HG03378 (cell line): ENCODE measurements around the gene THOP1.

Experiments used
- ATAC-seq: cut with Tn5 transposase; IDR thresholded peaks from one replicate; pipeline ENCODE4 v1.9.1; 2021; ENCODE audit warnings: mild to moderate bottlenecking, moderate library complexity; ENCODE audit not compliant: unreplicated experiment

Gene THOP1

GRCh38 chr19:2785244-2785997 lies at the start of gene THOP1:
THOP1 (plus strand) TSS chr19:2785503; CDS start chr19:2785663, 160 bp downstream.
- peak; percentile 54 for ATAC-seq

DNA sequence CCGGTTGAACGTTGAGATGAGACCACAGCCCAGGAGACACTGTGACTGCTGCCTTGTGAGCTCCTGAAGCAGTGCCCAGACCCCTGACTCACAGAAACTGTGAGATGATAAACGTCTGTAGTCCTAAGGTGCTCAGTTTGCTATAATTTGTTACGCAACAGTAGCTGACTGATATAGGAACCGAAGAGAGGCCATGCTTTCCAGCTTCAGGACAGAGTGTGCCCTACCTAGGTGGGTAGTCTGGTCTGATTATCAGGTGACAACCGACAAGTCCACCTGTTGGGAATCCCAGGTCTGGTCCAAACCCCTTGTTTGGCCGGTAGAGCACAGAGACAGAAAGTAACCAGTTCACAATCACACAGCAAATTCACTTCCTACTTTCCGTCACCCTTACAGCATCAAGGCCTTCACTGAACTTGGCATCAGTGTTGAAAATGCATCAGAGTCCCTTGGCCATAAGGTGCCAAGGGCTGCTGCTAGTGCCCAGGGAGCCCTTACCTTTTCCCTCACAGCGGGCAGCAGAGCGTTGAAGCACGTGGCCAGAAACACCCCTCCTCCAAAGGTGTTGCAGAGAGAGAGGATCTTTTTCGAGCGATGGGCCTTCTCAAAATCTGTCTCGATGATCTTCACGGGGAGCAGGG lies 48.6 kb upstream of the THOP1 start:
- no peak for ATAC-seq

DNA sequence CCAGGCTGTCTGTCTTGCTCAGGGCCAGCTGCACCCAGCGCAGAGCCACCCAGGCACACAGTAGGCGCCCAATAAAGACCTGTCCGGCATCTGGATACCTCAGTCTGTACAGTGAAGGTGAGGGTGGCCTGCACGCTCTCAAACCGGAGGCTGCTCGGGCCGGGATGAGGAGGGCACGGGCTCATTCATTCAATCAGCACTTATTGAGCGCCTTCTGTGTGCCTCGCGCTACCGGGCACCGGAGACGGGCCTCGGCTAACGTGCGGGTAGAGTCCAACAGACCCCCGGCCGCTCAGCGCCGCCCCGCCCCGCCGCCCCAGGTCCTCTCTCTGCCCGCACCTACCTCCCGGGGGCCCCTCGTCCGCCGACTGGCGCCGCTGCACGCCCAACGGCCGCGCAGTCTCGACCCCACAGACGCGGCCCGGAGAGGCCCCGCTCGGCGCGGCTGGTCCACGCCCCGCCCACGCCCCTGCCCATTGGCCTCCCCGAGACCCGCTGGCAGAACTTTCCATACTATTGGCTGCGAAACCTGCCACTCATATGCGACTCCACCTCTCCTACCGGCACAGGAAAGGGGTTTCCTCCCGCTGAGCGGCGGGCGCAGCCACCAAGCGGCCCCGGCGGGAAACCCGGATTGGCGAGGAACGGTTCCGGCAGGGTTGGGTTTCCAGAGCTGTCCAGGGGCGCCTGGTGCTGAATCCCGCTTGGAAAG lies 45.5 kb upstream of the THOP1 start, which contains the start of gene SLC39A3:
SLC39A3 (minus strand) TSS at position 416 of the 712 bp plus-strand sequence. CDS start 2,760 bp downstream, outside the sequence.
- peak; percentile 81 for ATAC-seq

DNA sequence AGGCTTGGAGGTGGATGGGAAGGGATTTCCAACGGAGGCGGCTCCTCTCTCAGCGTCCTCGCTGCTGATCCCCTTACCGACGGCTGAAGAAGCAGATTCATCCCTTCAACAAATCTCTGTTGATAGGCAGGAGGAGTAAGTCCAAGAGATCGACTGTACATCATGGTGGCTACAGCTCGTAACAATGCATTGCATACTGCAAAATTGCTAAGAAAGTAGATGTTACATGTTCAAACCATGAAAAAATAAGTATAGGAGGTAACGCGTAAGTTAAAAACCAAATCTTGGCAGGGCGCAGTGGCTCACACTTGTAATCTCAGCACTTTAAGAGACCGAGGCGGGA lies 45.0 kb upstream of the THOP1 start:
- ATAC-seq, result no peak

DNA sequence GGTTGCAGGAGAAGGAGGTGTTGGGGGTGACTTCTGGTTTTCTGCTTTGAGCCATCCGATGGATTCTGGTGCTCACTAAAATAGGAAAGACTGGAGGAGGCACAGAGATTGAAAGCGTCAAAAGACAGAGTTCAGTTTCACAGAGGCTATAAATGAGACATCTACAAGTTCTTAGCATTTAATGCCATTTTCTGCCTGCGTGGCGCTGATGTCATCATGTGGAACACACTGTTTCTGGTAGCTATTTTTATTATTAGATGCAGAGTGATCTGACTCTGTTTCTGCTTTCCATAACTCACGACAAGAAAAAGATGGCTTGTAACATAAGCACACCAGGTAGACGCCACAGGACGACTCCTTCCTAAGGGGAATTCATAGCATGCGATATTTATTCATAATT lies 42.2 kb upstream of the THOP1 start:
- no peak for ATAC-seq

GRCh38 chr19:2744113-2744512 lies 41.2 kb upstream of the THOP1 start:
- ATAC-seq, result no peak

GRCh38 chr19:2747349-2747748 lies 38.0 kb upstream of the THOP1 start:
- no peak for ATAC-seq

GRCh38 chr19:2750808-2751437 lies 34.4 kb upstream of the THOP1 start:
- ATAC-seq, result no peak

DNA sequence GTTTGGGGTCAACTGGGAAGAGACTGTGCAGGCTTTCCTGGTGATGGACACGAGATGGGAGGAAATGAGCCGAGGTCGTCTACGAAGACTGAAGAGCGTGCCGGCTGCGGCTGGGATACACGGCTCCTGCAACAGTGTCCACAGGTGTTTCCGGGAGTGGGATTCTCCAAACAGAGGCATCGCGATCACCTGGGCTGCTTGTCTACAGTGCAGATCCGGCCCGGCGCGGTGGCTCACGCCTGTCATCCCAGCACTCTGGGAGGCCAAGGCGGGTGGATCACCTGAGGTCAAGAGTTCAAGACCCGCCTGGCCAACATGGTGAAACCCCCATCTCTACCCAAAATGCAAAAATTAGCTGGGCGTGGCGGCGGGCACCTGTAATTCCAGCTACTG lies 33.9 kb upstream of the THOP1 start:
- no peak for ATAC-seq

DNA sequence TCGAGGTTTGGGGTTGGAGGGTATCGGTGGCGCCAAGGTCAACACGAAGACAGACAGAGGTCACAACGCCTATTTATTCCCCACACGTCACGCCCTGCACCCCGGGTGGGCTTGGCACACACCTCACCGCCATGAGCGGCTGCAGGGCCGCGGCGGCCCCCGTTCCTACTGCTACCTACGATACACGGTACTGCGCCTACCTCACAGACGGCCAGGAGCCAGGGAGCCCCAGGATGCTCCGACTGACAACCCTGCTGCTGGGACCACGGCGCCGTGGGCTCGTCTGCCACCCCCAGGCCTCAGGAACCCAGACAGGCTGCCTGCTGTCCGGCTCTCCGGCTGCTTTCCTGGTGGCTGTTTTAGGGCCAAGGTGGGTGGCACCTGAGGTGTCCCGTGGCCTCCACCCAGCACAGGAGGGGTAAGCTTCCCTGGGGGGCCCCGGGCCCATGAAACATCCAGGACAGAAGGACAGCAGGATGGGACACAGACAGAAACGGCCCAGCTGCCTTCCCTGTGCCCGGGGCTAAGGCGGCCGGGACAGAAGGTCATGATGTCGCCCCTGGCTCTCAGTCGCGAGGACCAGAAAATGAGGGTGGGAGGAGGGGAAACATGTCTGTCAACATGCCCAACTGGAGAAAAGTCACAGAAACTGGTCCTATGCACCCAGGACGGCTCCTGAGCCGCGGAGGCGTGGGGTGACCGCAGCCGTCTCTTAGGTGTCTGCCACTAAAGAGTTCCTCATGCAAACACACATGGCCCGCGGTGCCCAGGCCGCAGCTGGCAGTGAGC lies 30.4 kb upstream of the THOP1 start:
- no peak for ATAC-seq

GRCh38 chr19:2755448-2755705 lies 29.9 kb upstream of the THOP1 start:
- no peak for ATAC-seq

- ATAC-seq, result no peak
Observed at GRCh38 chr19:2755811-2756210, 29.5 kb upstream of the THOP1 start.

DNA sequence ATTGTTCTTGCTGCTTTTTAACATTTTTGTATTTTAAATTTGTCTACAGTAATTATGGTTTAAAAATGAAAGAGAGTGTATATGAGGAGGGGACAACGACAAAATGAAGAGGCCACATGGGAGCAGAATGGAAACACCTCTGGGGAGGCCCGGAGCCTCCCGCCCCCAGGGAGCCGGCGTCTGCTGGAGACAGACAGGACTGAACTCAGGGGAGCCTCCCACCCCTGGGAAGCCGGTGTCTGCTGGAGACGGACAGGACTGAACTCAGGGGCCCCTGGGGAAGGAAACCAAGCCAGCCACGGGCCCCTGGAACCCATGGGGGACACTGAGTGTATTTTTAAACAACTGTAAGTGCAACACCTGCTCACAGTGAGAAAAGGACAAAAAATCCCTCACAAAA lies 28.8 kb upstream of the THOP1 start:
- no peak for ATAC-seq

- ATAC-seq, result no peak
Observed at GRCh38 chr19:2756921-2757881, 28.1 kb upstream of the THOP1 start.

DNA sequence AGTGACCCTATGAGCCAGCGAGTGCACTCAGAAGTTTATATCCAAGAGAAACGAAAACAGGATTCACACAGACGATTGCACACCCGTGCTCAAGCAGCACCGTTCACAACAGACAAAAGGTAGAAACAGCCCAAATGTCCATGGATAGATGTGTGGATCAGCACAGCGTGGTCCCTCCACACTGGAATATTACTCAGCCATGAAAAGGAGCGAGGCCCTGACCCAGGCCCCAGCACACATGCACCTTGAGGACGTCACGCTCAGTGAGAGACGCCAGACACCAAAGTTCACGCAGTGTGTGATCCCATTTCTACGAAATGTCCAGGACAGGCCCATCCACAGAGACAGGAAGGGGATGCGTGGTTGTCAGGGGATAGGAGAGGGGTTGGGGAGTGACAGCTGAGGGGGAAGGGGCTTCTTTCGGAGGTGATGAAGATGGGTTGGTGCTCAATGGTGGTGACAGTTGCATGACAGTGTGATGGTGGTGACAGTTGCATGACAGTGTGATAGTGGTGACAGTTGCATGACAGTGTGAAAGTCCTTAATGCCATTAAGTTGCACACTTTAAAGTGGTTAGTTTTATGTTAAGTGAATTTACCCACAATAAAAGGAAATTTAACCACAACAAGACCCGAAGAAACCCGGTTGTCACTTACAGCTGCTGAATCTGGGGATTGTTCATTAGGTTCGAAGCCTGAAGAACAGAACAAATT lies 26.5 kb upstream of the THOP1 start:
- ATAC-seq, result no peak

DNA sequence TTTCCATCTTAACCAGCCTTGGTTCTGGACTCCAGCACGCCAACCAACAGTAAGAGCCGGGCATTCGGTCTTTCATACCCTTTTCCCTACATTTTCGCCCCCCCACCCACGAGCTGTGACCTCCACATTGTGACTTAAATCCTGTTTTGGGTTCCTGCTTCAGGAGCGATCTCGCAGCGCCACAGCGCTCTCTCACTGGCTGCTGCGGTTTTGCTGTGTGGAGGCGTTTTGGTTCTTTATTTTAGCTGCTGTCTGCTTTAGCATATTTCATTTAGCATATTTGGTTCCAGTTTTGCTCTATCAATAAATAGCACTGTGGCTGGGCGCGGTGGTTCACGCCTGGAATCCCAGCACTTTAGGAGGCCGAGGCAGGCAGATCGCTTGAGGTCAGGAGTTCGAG lies 25.9 kb upstream of the THOP1 start:
- no peak for ATAC-seq

- ATAC-seq, result no peak
Observed at GRCh38 chr19:2759965-2760364, 25.3 kb upstream of the THOP1 start.

DNA sequence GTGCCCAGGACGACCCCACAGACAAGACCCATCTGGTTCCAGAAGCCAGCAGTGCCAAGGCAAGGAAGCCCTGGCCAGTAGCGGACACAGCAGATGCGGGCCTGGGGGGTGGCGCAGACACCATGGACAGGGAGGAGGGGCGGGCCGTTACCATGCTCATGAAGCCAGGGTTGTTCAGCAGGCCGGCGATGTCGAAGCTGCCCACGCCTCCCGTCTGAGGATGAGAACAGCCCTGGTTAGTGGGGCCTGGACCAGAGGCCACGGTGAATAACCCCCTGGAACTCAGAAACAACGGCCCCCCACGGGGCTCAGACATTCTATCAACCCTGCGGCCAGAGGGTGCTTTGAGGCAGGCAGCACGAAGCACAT lies 24.0 kb upstream of the THOP1 start:
- ATAC-seq, result no peak
